Stimulated activated CD4-positive, alpha-beta T cell treated with anti-CD3 and anti-CD28 coated beads, Interleukin-2, amount 100 ng/mL, for 24 hours (primary cell): ENCODE data around the gene TRPV4.
A peak's percentile ranks its signal among the peaks of the same experiment; 100 is the strongest.

Experiments used
- DNase-seq, 2 donors: peaks; one replicate each; pipeline ENCODE4 v3.0.0-alpha.2; 2020

Gene TRPV4

DNA sequence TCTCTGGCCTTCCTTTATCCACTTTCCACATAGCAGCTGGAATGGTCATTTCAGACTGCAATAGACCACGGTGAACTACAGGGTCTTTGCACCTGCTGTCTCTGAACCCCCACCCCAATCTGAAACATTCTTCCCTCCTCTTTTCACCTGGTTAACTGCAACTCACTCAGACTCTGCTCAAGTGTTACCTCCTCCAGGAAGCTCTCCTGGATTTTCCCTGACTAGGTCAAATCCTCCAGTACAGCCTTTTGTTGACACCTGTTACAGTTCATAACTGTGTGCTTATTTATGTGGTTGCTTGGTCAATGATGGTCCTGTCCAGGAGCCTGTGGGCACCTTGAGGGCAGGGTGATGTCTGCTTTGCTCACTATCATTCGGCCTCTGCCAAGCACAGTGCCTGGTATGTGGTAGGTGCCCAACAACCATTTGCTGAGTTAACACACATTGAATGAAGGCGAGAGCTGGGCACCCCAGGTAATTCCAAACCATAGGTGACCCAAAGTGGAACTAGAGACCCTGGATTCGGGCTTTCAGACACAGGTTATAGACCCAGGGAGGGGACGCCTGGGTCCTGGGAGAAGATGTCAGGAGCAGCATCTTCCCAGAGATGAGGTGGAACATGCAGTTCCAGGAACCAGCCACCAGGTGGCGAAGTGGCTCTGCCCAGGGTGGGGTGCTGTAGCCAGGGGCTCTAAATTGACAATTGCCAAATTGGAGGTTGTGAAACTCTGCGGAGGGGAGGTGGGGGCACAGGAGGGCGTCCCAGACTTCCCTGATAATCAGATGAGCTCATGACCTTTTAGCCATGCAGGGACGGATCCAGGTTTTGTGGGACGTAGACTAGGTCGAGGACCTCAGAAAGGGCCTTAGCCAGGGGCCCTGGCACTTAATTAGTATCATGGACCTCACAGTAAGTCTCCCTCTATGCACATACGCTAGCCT lies 28.1 kb downstream of the TRPV4 start:
- DNase-seq, result peak; percentile 72

DNA sequence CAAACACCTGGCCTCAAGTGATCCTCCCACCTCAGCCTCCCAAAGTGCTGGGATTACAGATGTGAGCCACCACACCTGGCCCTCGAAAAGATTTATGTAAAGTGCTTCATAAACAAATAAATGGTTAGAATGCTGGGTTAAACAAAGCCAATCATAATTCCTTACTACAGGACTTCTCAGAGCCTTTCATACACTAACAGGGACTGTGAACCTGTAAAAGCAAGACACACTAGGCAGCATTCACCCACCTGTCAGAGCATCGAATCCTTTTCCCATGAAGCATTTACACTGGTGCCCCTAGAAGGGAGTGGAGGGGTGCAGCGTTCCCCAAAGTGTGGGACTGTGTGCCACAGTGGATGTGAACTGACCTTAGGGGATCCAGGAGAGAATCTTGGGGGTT lies 29.5 kb downstream of the TRPV4 start:
- DNase-seq, result no peak

DNA sequence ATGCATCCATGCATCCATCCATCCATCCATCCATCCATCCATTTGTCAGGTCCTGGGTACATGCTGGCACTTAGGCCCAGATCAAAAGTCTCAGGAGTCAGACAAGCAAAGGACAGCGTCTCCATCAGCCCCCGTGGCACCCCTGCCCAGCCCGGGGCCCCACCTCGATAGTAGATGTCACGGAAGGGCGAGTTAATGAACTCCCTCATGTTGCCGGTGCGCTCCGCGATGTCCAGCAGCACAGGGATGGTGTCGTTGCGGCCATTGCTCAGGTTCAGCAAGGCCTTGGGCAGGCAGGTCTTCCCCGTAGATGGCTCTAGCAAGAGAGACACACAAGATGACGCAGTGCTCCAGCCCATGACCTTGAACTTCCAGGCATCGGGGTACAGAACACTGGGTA lies 30.4 kb downstream of the TRPV4 start:
- DNase-seq, result no peak

DNA sequence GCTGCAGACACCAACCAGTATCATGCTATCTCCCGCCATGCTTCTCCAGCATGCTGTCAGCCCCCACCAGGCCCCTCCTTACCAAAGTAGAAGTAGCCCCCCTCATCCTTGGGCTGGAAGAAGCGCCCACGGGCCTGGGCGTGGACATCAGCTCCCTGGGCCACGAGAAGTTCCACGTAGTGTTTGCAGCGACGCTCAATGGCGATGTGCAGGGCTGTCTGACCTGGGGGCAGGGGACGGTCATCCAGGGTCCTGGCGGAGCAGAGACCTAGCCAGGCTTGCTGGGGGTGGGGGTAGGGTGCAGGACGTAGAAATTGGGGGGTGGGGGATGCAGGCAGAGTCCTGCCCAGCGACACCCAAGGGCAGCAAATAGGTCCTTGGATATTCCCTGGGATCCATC lies 32.7 kb downstream of the TRPV4 start:
- DNase-seq, result no peak

DNA sequence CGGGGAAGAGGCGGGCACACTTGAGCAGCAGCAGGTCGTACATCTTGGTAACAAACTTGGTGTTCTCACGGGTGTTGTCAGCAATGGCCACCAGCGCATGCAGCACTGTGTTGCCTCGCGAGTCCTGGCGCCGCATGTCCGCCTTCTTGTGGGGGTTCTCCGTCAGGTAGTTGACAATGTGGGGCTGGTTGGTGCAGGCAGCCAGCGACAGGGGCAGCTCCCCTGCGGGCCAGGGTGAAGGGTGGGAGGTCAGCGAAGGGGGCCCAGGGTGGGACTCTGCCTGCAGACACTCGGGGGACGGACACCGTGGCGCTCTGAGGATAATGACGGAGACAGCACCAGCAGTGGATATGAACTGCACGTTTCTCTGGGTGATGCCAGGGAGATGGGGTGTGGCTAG lies 34.5 kb downstream of the TRPV4 start:
- DNase-seq, result no peak

DNA sequence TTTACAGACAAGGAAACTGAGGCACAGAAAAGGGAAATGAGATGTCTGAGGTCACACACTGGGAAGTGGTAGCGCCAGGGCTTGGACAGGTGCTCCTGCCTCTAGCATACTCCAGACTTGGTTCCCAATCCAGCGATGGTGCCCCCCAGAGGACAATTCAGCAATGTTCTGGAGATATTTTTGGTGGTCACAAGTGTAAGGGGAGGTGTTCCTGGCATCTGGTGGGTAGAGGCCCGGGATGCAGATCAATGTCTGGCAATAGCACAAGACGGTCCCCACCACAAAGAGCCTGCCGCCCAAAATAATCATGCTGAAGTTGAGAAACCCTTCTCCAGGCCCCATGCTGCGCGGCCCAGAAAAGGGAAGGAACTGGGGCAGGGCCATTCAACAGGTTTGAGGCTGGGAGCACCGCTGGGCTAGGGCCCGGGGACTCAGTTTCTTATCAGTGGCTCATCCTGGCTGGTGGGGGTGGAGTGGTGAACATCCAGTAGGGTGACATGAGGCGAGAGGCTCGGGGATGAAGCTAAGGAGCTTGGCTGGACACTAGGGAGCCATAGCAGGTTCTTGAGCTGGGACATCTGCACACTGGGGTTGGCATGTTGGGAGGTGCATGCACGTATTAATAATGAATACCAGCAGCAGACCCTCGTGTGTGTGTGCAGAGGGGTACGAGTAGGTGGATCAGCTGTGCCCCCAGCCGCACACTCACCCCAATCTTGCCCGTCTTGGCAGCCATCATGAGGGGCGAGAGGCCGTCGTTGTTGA lies 35.1 kb downstream of the TRPV4 start:
- DNase-seq, result no peak

DNA sequence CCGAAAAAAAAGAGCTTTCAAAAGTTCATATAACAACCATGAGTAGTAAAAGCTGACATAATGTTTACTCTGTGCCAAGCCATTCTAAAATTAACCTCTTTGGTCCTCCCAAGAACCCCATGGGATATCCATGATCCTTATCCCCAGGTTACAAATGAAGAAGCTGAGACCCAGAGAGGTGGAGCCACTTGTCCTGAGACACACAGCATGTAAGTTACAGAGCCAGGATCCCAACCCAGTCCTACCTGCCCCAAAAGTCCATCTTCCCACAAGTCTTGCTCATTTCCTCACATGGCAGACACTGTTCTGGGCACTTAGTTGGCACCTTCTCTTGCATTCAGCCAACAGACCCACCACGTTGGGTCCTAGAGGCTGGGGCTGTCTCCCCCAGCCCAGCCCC lies 37.1 kb downstream of the TRPV4 start:
- no peak for DNase-seq

DNA sequence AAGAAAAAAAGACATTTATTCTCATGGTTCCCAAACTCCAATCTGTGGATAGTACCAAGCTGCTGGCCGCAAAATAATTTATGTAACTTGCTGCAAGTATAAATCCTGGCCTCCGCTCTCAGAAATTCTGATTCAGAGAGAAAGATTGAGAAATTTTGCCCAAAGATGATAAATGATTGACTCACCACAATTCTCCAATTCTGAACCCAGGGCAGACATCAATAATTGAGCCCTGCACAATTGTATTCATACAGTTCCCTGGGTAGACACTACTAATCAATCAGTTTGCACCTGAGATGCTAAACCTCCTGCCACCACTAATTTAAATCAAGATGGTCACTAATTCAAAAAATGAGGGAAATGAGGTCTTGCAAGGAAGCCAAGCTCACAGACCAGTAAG lies 38.2 kb downstream of the TRPV4 start:
- DNase-seq, result no peak

DNA sequence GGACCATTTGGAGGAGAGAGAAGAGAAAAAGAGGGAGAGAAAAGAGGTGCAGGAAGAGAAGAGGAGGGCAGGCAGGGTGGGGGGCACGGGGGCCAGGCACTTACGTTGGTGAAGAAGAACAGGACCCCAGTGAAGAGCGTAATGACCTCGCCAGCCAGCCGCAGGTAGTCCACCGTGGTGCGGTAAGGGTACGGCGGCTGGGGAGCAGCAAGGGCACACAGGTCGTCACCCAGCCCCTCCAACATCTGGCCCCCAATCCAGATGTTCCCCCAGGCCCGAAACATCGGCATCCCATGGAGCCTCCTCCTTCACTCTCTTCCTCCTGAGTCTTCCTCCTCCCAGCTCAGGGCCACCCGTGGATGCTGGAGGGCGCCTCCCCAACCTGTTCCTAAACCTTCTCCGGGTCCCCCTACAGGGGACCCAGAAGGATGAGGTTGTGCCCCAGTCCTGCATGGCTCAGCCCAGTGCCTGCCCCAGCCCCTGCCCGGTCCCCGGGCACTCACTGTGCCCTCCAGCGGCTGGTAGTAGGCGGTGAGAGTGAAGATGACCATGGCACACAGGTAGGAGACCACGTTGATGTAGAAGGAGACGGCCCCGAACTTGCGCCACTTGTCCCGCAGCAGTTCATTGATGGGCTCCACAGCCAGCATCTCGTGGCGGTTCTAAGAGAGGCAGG lies 39.2 kb downstream of the TRPV4 start:
- no peak for DNase-seq

DNA sequence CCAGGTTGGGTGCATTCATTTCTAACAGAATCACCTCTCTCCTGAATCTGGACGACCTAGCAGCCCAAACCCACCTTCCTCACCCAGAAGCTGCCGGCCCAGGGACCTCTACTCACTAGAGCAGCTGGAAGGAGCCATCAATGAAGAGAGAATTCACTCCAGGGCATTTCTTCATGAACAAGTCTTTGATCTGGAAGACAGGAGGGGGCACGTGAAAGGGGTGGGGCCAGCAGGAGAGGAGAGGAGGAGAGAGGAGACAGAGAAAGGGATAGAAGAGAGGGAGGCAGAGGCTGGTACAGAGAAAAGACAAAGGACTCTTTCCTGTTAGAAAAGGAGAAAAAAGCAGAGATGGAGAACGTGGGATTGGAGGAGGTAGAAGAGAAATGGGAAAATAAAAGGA lies 39.8 kb downstream of the TRPV4 start:
- no peak for DNase-seq

DNA sequence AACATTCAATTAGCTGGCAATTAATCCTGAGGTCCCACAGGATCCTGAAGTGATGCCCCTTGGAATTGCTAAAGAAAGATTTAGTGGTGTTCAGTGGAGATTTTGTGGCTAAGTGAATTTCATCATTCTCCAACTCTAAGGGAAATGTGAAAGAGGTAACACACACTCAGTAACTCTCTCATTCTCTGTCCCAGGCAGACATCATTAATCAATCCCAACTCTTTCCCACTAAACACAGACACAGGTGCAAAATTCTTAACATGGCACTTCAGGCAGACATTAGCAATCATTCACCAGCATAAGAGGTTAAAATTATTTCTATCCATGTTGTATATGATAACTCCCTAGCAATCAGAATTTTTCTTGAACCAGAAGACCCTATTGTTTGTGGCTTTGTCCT lies 40.2 kb downstream of the TRPV4 start:
- no peak for DNase-seq

DNA sequence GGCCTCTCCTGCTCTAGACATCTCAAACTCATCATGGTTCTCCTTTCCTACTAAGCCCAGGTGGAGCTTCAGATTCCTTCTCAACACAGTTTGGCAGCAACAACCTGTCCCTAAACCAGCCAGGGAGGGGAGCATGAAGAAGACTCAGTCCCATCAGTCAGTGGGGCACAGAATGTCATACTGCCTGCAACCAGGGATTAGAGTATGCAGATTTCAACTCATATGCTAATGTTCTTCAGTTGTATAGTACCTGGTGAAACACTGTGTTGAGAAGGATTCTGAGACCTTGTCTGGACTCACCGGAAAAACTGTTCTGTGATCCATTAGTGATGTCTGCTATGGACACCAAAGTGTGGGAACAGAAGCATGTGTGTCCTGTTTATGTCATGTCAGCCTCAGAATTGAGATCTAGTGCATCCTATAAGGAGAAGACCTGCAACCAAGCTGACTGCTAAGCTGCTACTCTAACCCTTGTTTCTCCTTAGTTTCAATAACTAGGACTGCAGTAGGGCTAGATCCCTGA lies 43.6 kb downstream of the TRPV4 start:
- DNase-seq, result no peak

DNA sequence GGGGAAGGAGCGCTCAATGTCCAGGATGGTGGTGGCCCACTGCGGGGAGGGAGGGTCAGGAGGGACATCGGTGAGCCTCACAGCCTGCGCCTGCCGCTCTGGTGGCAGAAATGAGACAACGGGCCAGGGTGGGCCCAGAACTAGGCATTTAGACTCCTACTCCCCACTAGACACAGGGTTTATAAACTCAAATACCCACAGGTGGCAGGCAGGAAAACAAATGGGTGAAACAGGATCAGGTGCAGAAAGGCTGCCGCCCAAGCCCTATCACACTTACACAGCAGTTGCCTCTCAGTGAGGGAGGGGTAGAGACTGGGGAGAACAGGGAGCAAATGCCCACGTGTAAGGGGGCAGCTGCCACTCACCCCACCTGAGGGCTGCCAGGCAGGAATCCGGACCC lies 46.4 kb downstream of the TRPV4 start:
- DNase-seq, result no peak

DNA sequence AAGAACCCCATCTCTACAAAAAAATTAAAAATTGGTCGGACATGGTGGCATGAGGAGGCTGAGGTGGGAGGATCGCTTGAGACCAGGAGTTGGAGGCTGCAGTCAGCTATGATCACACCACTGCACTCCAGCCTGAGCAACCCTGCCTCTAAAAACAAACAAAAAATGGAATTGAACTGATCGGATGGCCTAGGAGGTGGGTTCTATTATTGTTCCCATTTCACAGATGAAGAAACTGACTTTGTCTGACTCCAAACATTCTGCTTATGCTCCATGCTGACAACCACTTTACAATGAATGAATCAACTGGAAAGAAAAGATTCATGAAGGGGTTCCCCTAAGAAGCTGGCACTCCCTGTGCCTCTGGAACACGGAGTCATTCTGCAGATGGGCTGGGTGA lies 47.3 kb downstream of the TRPV4 start:
- DNase-seq, result no peak

DNA sequence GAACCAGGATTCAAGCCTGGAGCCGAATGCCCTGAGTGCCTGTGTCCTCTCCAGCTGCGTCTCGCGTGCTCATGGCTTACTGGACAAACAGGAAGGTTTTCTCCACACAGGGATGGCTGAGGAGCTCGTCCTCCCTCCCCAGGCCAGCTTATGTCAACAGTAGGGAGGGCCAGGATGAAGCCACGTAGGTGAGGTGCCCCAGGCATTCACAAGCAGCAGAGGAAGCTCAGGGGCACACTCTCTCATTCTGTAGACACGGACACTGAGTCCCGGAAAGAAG lies 49.3 kb downstream of the TRPV4 start:
- no peak for DNase-seq

DNA sequence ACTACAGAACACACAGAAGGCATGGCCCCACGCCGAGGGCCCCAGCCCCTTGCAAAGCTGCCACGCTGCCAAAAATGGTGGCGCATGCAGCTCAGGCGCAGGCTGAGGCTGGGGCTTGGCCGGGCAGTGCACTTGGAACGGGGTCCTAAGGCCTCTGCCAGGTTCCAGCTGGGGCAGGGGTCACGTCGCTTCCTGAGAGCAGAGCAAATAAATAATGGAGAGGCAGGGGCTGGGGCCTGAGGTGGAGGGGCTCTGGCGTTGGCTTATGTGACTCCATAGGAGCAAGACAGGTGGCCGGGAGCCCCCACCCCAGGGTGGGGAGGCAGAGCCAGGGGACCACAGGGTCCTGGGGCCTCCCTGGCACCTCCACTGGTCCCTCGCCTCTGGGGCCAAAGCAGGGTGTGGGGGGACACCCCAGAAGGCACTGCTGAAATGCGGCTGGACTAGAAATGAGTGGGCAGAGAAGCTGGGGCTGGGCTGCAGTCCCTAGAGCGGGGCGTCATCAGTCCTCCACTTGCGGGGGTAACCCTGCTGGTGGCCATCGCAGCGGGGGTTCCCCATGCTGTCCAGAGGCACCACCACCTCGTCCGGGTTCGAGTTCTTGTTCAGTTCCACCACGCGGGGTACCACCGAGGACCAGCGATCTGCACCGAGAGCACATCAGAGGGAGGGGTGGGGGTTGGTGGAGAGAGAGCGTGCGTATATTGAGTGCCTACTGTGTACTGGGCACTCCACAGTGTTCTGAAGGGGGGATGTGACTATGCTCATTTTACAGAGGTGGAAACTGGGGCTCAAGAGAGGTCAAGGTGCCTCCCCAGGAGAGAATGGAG lies 49.8 kb downstream of the TRPV4 start:
- no peak for DNase-seq

DNA sequence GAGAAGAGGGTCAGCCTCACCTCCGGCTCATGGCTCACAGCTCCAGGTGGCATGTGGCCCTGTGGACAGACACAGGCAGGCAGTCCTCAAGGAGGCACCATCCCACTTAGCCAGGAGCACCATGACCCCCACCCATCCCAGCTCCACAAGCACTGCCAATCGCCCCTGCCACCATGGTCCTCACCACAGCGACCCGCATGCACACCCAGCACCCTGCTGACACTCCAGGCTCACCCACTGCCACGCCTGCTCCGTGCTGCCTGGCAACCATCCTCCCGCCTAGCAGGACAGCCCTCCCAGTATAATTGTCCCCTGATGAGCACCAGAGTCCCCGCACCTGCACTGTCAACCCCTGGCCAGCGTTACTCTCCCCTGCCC lies 50.9 kb downstream of the TRPV4 start:
- DNase-seq, result no peak

DNA sequence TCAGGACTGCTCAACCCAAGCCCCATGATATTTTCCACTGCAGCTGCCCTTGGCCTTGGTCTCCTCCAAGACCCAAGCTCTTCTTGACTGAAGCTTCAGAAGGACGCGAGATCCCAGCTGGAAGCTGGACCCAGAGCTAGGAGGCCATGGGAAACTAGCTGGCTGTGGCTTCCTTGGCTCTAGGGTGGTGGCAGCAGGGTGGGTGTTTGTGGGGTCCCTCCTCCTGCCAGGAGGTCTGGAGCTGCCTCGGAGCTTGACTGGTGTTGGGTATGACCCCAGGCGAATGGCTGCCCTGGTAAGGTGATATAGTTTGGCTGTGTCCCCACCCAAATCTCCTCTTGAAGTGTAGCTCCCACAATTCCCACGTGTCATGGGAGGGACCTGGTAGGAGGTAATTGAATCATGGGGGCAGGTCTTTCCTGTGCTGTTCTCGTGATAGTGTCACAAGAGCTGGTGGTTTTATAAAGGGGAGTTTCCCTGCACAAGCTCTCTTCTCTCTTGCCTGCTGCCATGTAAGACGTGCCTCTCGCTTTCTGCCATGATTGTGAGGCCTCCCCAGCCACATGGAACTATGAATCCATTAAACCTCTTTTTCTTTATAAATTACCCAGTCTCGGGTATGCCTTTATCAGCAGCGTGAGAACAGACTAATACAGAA lies 51.4 kb downstream of the TRPV4 start:
- DNase-seq, result no peak

DNA sequence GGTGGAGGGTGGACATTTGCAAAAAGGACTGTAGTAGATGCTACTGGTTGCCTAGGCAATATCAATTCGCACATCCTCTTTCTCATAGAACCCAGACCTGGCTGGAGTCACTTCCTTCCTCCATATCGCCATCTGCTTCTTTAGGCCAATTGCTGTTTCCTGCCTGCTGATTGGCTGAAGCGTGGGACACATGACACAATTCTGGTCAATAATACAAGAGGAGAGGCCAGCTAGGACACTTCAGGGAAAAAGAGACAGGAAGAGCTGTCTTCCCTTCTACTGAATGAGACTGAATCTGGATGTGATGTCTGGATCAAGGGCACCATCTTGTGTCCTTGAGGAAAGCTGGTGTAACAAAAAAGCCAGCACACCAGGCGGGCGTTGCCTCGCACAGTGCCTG lies 53.8 kb downstream of the TRPV4 start:
- no peak for DNase-seq

DNA sequence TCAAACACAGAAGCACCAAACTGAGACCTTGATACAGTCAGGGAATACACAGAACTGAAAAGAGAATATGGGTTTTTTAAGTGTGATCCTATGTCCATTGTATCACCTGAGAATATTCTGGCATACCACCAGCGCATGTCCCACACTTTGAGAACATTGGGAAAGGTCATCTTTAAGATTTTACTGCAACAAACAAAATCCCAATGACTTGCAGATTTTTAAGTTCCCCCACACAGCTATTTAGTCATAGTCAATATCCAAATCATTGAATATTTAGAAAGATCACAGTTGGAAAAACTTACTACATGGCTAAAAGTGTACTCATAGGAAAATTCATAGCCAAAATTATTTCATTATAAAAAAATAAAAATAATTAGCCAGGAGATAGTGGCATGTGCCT lies 54.5 kb downstream of the TRPV4 start:
- DNase-seq, result no peak

DNA sequence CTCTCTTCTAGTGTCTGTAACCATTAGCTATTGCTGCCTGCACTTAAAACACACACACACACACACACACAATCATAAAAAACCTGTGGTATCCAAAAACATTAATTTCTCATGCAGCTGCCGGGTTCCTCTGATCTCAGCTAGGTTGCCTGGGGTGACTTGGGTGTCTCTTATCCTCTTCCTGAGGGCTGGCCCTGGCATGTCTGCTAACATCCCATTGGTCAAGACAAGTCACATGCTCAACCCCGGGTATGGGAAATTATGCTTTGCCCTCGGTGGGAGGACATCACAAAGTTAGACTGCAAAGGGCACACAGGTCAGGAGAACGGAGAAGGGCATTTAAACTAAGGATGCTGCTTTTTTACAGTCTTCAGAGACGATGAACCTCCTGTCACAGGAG lies 55.7 kb downstream of the TRPV4 start:
- peak; percentile 23 to 51 for DNase-seq

DNA sequence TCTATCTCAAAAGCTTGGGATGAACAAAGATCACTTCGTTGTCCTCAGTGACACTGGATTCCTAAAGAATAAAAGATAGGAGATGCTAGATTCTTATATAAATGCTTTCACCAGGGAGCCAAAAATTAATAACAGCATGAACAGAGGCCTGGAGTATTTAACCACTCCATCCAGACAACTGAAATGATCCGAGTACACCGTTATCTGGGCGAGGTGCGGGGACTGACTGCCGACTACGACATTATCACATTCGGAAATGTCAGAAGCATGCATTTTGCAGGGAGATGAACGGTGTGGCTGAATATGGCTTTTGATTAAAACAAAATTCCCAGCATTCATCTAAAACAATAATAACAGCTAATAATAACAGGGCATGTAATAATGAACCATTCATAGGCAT lies 56.6 kb downstream of the TRPV4 start:
- DNase-seq, result no peak
